Measurements from ENCODE around the gene LDLRAD2.

- TF ChIP-seq CTCF (IDR thresholded peaks at IDR 0.05) (no peak), SIN3A (IDR thresholded peaks at IDR 0.05; ENCODE audit: borderline replicate concordance, insufficient read depth, low read depth, low read length) (no peak), REST (IDR thresholded peaks at IDR 0.05; ENCODE audit: insufficient read depth in 1 of 2, low read depth in 2 of 2, low read length in 1 of 2) (no peak), TCF7L2 (IDR thresholded peaks at IDR 0.05; ENCODE audit: low read depth, low read length) (no peak)
Measured at GRCh38 chr1:21842606-21843162, 30.6 kb downstream of the LDLRAD2 start.

Measured in Panc1 (cell line).